H9 (cell line): Measurements from ENCODE around the gene CDK15. TPM values are rescaled to one million over a fixed set of nuclear protein-coding genes. Genes with fewer than 3 reads are reported as not detected.

Experiments
- DNase-seq: peaks from one replicate; pipeline ENCODE4 v3.0.0-alpha.2; 2017
- H2AFZ ChIP-seq: one replicate; pipeline ENCODE4 v1.6.1; 2013; ENCODE audit warnings: mild to moderate bottlenecking, low read length, control low read depth, moderate library complexity
- H2AK5ac ChIP-seq: 2 replicates; pipeline ENCODE4 v1.6.1; 2013; ENCODE audit warnings: low read length, control low read depth, mixed read lengths; ENCODE audit not compliant: insufficient read length
- H2BK120ac ChIP-seq: one replicate; pipeline ENCODE4 v1.6.1; 2013; ENCODE audit warnings: low read depth, mild to moderate bottlenecking, low read length, control low read depth, inconsistent platforms; ENCODE audit not compliant: poor library complexity, severe bottlenecking
- H2BK12ac ChIP-seq: 2 replicates; pipeline ENCODE4 v1.6.1; 2013; ENCODE audit warnings: low read length, control low read depth, mixed read lengths, low read depth; ENCODE audit not compliant: insufficient read length
- H2BK15ac ChIP-seq: 2 replicates; pipeline ENCODE4 v1.6.1; 2013; ENCODE audit warnings: low read depth, low read length, control low read depth
- H2BK20ac ChIP-seq: one replicate; pipeline ENCODE4 v1.6.1; 2013; ENCODE audit warnings: low read depth, mild to moderate bottlenecking, low read length, control low read depth, inconsistent platforms; ENCODE audit not compliant: poor library complexity, severe bottlenecking
- H2BK5ac ChIP-seq: 2 replicates; pipeline ENCODE4 v1.6.1; 2013; ENCODE audit warnings: low read length, control low read depth, mixed read lengths; ENCODE audit not compliant: insufficient read length
- H3K14ac ChIP-seq: 2 replicates; pipeline ENCODE4 v1.6.1; 2013; ENCODE audit warnings: low read length, control low read depth; ENCODE audit not compliant: insufficient read depth
- H3K18ac ChIP-seq: 2 replicates; pipeline ENCODE4 v1.6.1; 2013; ENCODE audit warnings: low read depth, mild to moderate bottlenecking, mixed read lengths, low read length, control low read depth; ENCODE audit not compliant: insufficient read length
- H3K23ac ChIP-seq: 2 replicates; pipeline ENCODE4 v1.6.1; 2013; ENCODE audit warnings: low read length, control low read depth, mixed read lengths, low read depth; ENCODE audit not compliant: insufficient read length
- H3K23me2 ChIP-seq: 2 replicates; pipeline ENCODE4 v1.6.1; 2013; ENCODE audit warnings: low read depth, mild to moderate bottlenecking, mixed read lengths, low read length, control low read depth; ENCODE audit not compliant: insufficient read length, poor library complexity, severe bottlenecking
- H3K27ac ChIP-seq: 2 replicates; pipeline ENCODE4 v1.5.1; 2013; ENCODE audit warnings: low read length, control low read depth, mixed read lengths, low read depth; ENCODE audit not compliant: insufficient read length
- H3K27me3 ChIP-seq: 2 replicates; pipeline ENCODE4 v1.6.1; 2013; ENCODE audit warnings: low read length, control low read depth, inconsistent platforms; ENCODE audit not compliant: insufficient read depth
- H3K4ac ChIP-seq: 2 replicates; pipeline ENCODE4 v1.6.1; 2013; ENCODE audit warnings: low read depth, mild to moderate bottlenecking, control low read depth, inconsistent platforms, low read length, moderate library complexity
- H3K4me1 ChIP-seq: 2 replicates; pipeline ENCODE4 v1.6.1; 2013; ENCODE audit warnings: low read length, control low read depth, inconsistent platforms; ENCODE audit not compliant: insufficient read depth
- H3K4me2 ChIP-seq: 2 replicates; pipeline ENCODE4 v1.6.1; 2013; ENCODE audit warnings: low read length, control low read depth, mixed read lengths; ENCODE audit not compliant: insufficient read length, insufficient read depth
- H3K56ac ChIP-seq: 2 replicates; pipeline ENCODE4 v1.6.1; 2013; ENCODE audit warnings: low read depth, mild to moderate bottlenecking, mixed read lengths, low read length, control low read depth; ENCODE audit not compliant: insufficient read length
- H3K79me1 ChIP-seq: 2 replicates; pipeline ENCODE4 v1.6.1; 2013; ENCODE audit warnings: low read depth, mild to moderate bottlenecking, moderate library complexity, low read length, control low read depth, inconsistent platforms; ENCODE audit not compliant: insufficient read depth, poor library complexity, severe bottlenecking
- H3K79me2 ChIP-seq: 2 replicates; pipeline ENCODE4 v1.6.1; 2013; ENCODE audit warnings: low read length, control low read depth, inconsistent platforms; ENCODE audit not compliant: insufficient read depth
- H3K9ac ChIP-seq: 2 replicates; pipeline ENCODE4 v1.6.1; 2013; ENCODE audit warnings: low read length, control low read depth, mixed read lengths; ENCODE audit not compliant: insufficient read length; ENCODE audit errors: extremely low read depth
- H3K9me3 ChIP-seq: one replicate; pipeline ENCODE4 v1.6.1; 2013; ENCODE audit warnings: low read depth, low read length, inconsistent platforms; ENCODE audit not compliant: control insufficient read depth
- H3T11ph ChIP-seq: one replicate; pipeline ENCODE4 v1.6.1; 2013; ENCODE audit warnings: mild to moderate bottlenecking, low read length, control low read depth, inconsistent platforms
- H4K20me1 ChIP-seq: one replicate; pipeline ENCODE4 v1.6.1; 2013; ENCODE audit not compliant: control insufficient read depth, insufficient read length, insufficient read depth
- H4K5ac ChIP-seq: 2 replicates; pipeline ENCODE4 v1.6.1; 2013; ENCODE audit warnings: low read depth, mild to moderate bottlenecking, mixed read lengths, low read length, control low read depth; ENCODE audit not compliant: insufficient read length
- H4K8ac ChIP-seq: replicated peaks from 2 replicates; pipeline ENCODE4 v1.6.1; 2013; ENCODE audit warnings: low read length, control low read depth, mixed read lengths, low read depth; ENCODE audit not compliant: insufficient read length
- H4K91ac ChIP-seq: 2 replicates; pipeline ENCODE4 v1.6.1; 2013; ENCODE audit warnings: low read depth, mild to moderate bottlenecking, moderate library complexity, mixed read lengths, low read length, control low read depth; ENCODE audit not compliant: insufficient read length
- H3K27ac Mint-ChIP-seq, 3 experiments: 2 replicates in 2 of 3; 3 replicates in 1 of 3; pipeline ENCODE4 v1.8.0; 2020 to 2021; ENCODE audit warnings: mixed read lengths in 3 of 3, mild to moderate bottlenecking in 1 of 3, moderate library complexity in 1 of 3
- H3K27me3 Mint-ChIP-seq: 2 replicates; pipeline ENCODE4 v1.8.0; 2021; ENCODE audit warnings: low read depth, mild to moderate bottlenecking, moderate library complexity, mixed read lengths
- H3K36me3 Mint-ChIP-seq, 3 experiments: 2 replicates in 2 of 3; 3 replicates in 1 of 3; pipeline ENCODE4 v1.8.0; 2020 to 2021; ENCODE audit warnings: low read depth in 3 of 3, mixed read lengths in 3 of 3; ENCODE audit not compliant: insufficient read depth in 1 of 3
- H3K4me1 Mint-ChIP-seq, 2 experiments: 2 replicates each; pipeline ENCODE4 v1.8.0; 2020; ENCODE audit warnings: mixed read lengths in 2 of 2
- H3K4me3 Mint-ChIP-seq, 2 experiments: 2 replicates in 1 of 2; 3 replicates in 1 of 2; pipeline ENCODE4 v1.8.0; 2020 to 2021; ENCODE audit warnings: mild to moderate bottlenecking in 2 of 2, mixed read lengths in 2 of 2, moderate library complexity in 1 of 2
- H3K9me3 Mint-ChIP-seq, 2 experiments: 2 replicates in 1 of 2; 3 replicates in 1 of 2; pipeline ENCODE4 v1.8.0; 2020; ENCODE audit warnings: mild to moderate bottlenecking in 2 of 2, mixed read lengths in 2 of 2, moderate library complexity in 1 of 2
- WGBS: extraction: QIAGEN DNeasy Blood & Tissue Kit; methylation state at CpG from one replicate; pipeline ENCODE4 v1.1.7; 2013; ENCODE audit warnings: missing lambda C conversion rate, low lambda C conversion rate, mixed read lengths; ENCODE audit not compliant: insufficient read length; ENCODE audit errors: extremely low coverage; 5-methylcytosine and 5-hydroxymethylcytosine counted together
- total RNA-seq: library from RNA; stranded (reverse); gene quantifications from 2 replicates; pipeline ENCODE4 v1.2.1, GENCODE V29; 2021
- TF ChIP-seq, protein P1 (sequence below): fragments of 200-600 bp; sonication (generic); conservative IDR thresholded peaks from 3 replicates; pipeline ENCODE4 v1.8.0; 2021; ENCODE audit warnings: antibody characterized with exemption, mild to moderate bottlenecking

CDK15 gene
- total RNA-seq, 1 experiment from 2014 or later: not detected

DNA sequence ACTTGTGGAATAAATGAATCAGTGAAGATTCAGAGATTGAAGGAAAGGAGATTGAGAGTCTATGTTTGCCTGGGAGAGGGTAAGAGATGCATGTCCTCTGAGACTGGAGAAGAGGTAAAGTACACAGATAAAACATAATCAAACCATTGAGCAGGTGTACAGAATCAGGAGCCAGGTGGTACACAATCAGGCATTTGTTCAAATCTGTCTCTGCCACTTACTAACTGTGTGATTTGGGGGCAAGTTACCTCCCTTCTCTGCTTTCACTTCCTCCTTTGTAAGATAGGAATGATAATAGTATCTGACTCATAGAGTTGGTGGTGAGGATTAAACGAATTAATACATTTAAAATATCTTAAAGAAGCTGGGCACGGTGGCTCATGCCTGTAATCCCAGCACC is 94.0 kb downstream of the CDK15 start:
- H4K91ac ChIP-seq: no peak overlapping the region
- no peak overlapping the region for H2BK15ac ChIP-seq
- H3K18ac ChIP-seq: no peak overlapping the region
- Mint-ChIP-seq H3K9me3 (no peaks in the 10 kb centered on the region), H3K27me3 (no peaks in the 10 kb centered on the region), H3K36me3 (no peaks in the 10 kb centered on the region), H3K4me3 (no peak overlapping the region), H3K4me1 (peaks cover 18 to 25% of the 10 kb centered on the region in 2 experiments), H3K27ac (peak overlapping the region in 1 of 3 experiments; percentile 19; a peak in 1 of 7 replicates)
- H2BK120ac ChIP-seq: no peak overlapping the region
- no peak overlapping the region for H3K9ac ChIP-seq
- H4K20me1 ChIP-seq: no peaks in the 10 kb centered on the region
- no peaks in the 10 kb centered on the region for H3K79me1 ChIP-seq
- no peak overlapping the region for H3T11ph ChIP-seq
- H3K23ac ChIP-seq: no peak overlapping the region
- no peak overlapping the region for H3K4ac ChIP-seq
- peaks cover 2% of the 10 kb centered on the region; the same call in 1 of the 2 replicates for H3K4me1 ChIP-seq
- no peak overlapping the region for H2AFZ ChIP-seq
- no CpG with 5 or more reads among the region's 2 CpGs for WGBS
- H2AK5ac ChIP-seq: no peak overlapping the region
- H2BK5ac ChIP-seq: no peak overlapping the region
- no peak overlapping the region for H2BK12ac ChIP-seq
- no peaks in the 10 kb centered on the region for H3K79me2 ChIP-seq
- H3K56ac ChIP-seq: no peak overlapping the region
- no peak overlapping the region for H4K5ac ChIP-seq
- TF ChIP-seq, protein P1, sequence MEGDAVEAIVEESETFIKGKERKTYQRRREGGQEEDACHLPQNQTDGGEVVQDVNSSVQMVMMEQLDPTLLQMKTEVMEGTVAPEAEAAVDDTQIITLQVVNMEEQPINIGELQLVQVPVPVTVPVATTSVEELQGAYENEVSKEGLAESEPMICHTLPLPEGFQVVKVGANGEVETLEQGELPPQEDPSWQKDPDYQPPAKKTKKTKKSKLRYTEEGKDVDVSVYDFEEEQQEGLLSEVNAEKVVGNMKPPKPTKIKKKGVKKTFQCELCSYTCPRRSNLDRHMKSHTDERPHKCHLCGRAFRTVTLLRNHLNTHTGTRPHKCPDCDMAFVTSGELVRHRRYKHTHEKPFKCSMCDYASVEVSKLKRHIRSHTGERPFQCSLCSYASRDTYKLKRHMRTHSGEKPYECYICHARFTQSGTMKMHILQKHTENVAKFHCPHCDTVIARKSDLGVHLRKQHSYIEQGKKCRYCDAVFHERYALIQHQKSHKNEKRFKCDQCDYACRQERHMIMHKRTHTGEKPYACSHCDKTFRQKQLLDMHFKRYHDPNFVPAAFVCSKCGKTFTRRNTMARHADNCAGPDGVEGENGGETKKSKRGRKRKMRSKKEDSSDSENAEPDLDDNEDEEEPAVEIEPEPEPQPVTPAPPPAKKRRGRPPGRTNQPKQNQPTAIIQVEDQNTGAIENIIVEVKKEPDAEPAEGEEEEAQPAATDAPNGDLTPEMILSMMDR: no peak
- H3K4me2 ChIP-seq: no peak overlapping the region
- H3K27ac ChIP-seq: no peak overlapping the region
- H3K27me3 ChIP-seq: no peaks in the 10 kb centered on the region
- H4K8ac ChIP-seq: no peak overlapping the region
- no peaks in the 10 kb centered on the region for H3K23me2 ChIP-seq
- H3K14ac ChIP-seq: no peak overlapping the region
- DNase-seq: no peak
- no peaks in the 10 kb centered on the region for H3K9me3 ChIP-seq
- no peak overlapping the region for H2BK20ac ChIP-seq
